ENCODE measurements around the gene ADORA1. TPM values are rescaled to one million over a fixed set of nuclear protein-coding genes. Genes with fewer than 3 reads are reported as not detected.

ADORA1 gene
- total RNA-seq, 3 donors from 2014 or later: 0.53 to 1.3 (median 0.78) TPM

DNA sequence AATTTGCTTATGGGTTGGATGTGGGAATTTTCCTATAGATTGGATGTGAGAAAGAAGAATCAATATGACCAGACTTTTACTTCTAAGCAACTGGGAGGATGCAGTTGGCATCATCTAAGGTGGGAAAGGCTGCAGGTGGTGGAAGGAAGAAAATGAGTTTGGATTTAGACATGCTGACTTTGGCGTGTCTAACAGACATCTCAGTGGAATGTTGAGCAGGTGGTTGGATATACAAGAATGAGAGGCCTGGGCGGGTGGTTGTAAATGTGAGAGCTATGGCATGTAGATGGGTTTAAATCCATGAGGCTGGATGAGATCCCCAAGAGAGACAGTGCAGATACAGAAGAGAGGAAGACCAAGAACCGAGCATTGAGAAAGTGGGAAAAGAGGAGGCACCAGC is 10.5 kb downstream of the ADORA1 start:
- Histone ChIP-seq H3K4me1 (ENCODE audit: low read depth) (no peaks in the 10 kb centered on the region), H3K36me3 (ENCODE audit: low read depth) (no peaks in the 10 kb centered on the region), H3K4me3 (no peak overlapping the region), H3K9me3 (no peaks in the 10 kb centered on the region)
- TF ChIP-seq, protein P1, sequence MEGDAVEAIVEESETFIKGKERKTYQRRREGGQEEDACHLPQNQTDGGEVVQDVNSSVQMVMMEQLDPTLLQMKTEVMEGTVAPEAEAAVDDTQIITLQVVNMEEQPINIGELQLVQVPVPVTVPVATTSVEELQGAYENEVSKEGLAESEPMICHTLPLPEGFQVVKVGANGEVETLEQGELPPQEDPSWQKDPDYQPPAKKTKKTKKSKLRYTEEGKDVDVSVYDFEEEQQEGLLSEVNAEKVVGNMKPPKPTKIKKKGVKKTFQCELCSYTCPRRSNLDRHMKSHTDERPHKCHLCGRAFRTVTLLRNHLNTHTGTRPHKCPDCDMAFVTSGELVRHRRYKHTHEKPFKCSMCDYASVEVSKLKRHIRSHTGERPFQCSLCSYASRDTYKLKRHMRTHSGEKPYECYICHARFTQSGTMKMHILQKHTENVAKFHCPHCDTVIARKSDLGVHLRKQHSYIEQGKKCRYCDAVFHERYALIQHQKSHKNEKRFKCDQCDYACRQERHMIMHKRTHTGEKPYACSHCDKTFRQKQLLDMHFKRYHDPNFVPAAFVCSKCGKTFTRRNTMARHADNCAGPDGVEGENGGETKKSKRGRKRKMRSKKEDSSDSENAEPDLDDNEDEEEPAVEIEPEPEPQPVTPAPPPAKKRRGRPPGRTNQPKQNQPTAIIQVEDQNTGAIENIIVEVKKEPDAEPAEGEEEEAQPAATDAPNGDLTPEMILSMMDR (IDR thresholded peaks at IDR 0.05): no peak
- DNase-seq (no peak), ATAC-seq (no peak)
- intact Hi-C loops (cut with DNase I, micrococcal nuclease): no loop called here

DNA sequence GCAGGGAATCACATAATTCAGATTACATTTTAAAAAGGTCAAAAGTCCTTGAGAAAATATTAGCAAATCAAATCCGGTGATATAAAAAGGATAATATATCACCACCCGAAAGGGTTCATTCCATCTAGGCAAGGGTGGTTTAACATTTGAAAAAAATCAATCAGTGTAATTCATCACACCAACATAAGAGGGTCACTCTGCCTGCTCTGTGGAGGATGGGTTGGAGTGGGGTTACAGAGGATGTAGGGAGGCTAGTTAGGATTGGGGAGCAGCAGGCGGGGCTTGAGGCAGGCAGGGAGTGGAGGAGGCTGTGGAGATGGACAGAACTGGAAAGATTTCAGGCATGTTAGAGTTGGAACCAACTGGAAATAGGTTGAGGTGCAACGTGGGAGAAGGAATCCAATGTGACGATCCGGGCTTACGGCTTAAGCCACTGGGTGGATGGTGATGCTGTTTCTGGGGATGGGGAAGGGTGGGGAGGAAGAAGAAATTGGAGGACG is 12.5 kb downstream of the ADORA1 start:
- Histone ChIP-seq H3K4me1 (ENCODE audit: low read depth) (no peaks in the 10 kb centered on the region), H3K9me3 (no peaks in the 10 kb centered on the region), H3K36me3 (ENCODE audit: low read depth) (no peaks in the 10 kb centered on the region), H3K4me3 (no peak overlapping the region)
- intact Hi-C loops (cut with DNase I, micrococcal nuclease): no loop called here
- TF ChIP-seq, protein P1 (IDR thresholded peaks at IDR 0.05): no peak
- DNase-seq (no peak), ATAC-seq (no peak)

DNA sequence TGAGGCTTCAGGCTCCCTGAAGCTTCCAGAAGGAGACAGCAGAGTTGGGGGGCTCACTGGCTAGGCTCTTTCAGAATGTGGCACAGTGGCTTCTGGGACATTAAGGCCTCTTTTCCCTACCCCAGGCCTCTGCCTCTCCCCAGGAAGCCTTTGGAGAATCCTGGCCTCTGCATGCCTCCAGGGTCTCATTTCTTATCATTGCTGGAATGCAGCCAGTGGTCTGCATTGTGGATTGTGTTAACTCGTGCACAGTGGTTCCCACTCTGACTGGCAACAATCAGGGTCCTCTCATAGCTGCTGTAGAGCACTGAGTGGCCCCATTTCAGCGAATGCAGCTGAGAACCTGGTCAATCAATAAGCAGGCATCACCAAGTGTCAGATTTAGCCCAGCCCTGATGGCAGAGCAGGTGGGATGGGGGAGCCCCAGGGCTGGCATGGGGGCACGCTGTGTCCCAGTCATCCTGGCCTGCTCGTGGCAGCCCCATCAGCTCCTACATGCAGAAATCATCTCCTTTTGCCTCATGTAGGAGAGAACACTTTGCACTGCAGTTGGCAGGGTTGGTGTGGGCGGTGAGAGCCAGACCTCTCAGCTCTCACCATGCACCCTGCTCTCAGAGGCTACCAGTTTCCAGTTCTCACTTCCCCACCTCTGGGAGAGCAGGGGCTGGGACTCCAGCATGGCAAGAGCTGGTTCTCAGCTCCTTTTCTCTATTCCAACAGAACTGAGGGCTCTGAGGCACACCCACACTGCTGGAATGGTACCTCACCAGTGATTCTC is 13.4 kb downstream of the ADORA1 start:
- TF ChIP-seq, protein P1 (IDR thresholded peaks at IDR 0.05): no peak
- H3K9me3 ChIP-seq: no peaks in the 10 kb centered on the region
- no peak for DNase-seq
- intact Hi-C loops (cut with DNase I, micrococcal nuclease): no loop called here
- H3K36me3 ChIP-seq (ENCODE audit: low read depth): no peaks in the 10 kb centered on the region
- H3K4me3 ChIP-seq: no peak overlapping the region
- no peaks in the 10 kb centered on the region for H3K4me1 ChIP-seq (ENCODE audit: low read depth)
- no peak for ATAC-seq

DNA sequence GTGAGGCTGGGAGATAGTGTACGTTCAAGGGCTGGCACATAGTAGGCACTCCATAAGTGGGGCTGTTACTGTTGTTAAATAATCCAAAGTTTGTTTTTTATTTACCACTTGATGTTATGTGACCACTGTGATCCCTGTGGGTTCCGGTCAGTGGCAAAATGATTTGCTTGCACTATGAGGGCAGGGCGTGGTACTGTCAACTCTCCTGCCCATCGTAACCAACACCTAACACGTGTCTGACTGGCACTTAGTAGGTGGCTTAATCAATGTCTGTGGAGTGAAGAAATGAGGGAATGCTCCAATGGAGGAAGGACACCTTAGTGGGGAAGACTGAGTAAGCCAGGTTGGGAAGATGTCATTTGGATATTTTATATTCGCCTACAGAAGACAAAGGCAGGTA is 14.6 kb downstream of the ADORA1 start:
- no peak overlapping the region for H3K4me3 ChIP-seq
- intact Hi-C loops (cut with DNase I, micrococcal nuclease): no loop called here
- DNase-seq: no peak
- H3K9me3 ChIP-seq: no peaks in the 10 kb centered on the region
- H3K4me1 ChIP-seq (ENCODE audit: low read depth): no peaks in the 10 kb centered on the region
- H3K36me3 ChIP-seq (ENCODE audit: low read depth): no peaks in the 10 kb centered on the region
- no peak for ATAC-seq
- TF ChIP-seq, protein P1 (IDR thresholded peaks at IDR 0.05): no peak

DNA sequence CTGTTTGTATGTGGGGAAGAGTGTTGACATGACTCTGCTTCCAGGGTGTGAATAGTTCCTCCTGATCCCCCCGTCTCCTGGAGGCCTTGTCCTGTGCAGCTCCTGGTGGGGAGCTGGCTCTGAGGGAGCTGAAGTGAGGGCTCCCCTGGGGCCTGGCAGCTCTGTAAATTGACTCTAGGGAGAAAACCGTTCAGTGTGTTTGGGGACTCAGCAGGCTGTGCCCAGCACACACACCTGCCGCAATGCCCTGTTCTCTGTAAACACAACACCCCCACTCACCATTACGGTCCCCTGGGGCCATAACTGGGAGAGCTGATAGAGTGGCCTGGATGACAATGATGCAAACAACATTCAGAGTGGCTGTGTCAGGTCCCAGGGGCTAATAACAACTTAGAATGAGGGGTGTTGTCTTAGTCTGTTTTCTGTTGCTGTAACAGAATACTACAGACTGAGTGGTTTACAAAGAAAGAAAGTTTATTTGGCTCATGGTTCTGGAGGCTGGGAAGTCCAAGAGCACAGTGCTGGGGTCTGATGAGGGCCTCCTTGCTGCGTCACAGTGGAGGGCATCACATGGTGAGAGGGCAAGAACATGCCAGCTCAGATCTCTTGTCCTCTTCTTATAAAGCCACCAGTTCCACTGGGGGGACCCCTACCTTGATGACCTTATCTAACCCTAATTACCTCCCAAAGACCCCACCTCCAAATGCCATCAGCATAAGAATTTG is 15.3 kb downstream of the ADORA1 start:
- intact Hi-C loops (cut with DNase I, micrococcal nuclease): no loop called here
- TF ChIP-seq, protein P1 (IDR thresholded peaks at IDR 0.05): no peak
- Histone ChIP-seq H3K9me3 (no peaks in the 10 kb centered on the region), H3K4me1 (ENCODE audit: low read depth) (no peaks in the 10 kb centered on the region), H3K36me3 (ENCODE audit: low read depth) (no peaks in the 10 kb centered on the region), H3K4me3 (no peak overlapping the region)
- ATAC-seq (no peak), DNase-seq (no peak)
